ENCODE data around the gene EIF2AK3.

The EIF2AK3 gene

GRCh38 chr2:88636026-88636425 lies 8.8 kb upstream of the EIF2AK3 start:
- no peaks in the 10 kb centered on the region for H3K9me2 ChIP-seq (replicated peaks; ENCODE audit: low read depth, low read length)
- TF ChIP-seq EZH2phosphoT487 (IDR thresholded peaks at IDR 0.05; ENCODE audit: borderline replicate concordance) (no peak), CTCF (conservative IDR thresholded peaks at IDR 0.05; ENCODE audit: low read length) (no peak)
- H3K4me1 ChIP-seq (ENCODE audit: insufficient read depth, low read length, poor library complexity, severe bottlenecking): peaks cover 21% of the 10 kb centered on the region
- H3K79me2 ChIP-seq (ENCODE audit: insufficient read depth, low read length): no peaks in the 10 kb centered on the region
- no peaks in the 10 kb centered on the region for H4K20me1 ChIP-seq (ENCODE audit: insufficient read depth, low read length, poor library complexity, severe bottlenecking)
- no peak overlapping the region for H3K4me3 ChIP-seq (ENCODE audit: low read length, poor library complexity, severe bottlenecking)
- H3F3A ChIP-seq (ENCODE audit: low read depth): no peaks in the 10 kb centered on the region
- H3K9me3 ChIP-seq (ENCODE audit: insufficient read depth, low read depth, low read length): no peaks in the 10 kb centered on the region
- no peak overlapping the region for H3K9ac ChIP-seq (ENCODE audit: low read depth, low read length, poor library complexity, severe bottlenecking)
- H2AFZ ChIP-seq (ENCODE audit: low read length): no peak overlapping the region
- no peak overlapping the region for H3K4me2 ChIP-seq (ENCODE audit: low read depth, low read length, poor library complexity, severe bottlenecking)
- no peaks in the 10 kb centered on the region for H3K36me3 ChIP-seq (ENCODE audit: insufficient read depth, low read length)
- no peaks in the 10 kb centered on the region for H3K27me3 ChIP-seq (ENCODE audit: insufficient read depth, low read length, poor library complexity, severe bottlenecking)

GRCh38 chr2:88632569-88632968 lies 5.3 kb upstream of the EIF2AK3 start:
- Histone ChIP-seq H3K4me1 (ENCODE audit: insufficient read depth, low read length, poor library complexity, severe bottlenecking) (peaks cover 16% of the 10 kb centered on the region), H3K79me2 (ENCODE audit: insufficient read depth, low read length) (peaks cover 5% of the 10 kb centered on the region; the same call in 1 of the 2 replicates), H3K9ac (ENCODE audit: low read depth, low read length, poor library complexity, severe bottlenecking) (no peak overlapping the region), H3K27me3 (ENCODE audit: insufficient read depth, low read length, poor library complexity, severe bottlenecking) (no peaks in the 10 kb centered on the region), H4K20me1 (ENCODE audit: insufficient read depth, low read length, poor library complexity, severe bottlenecking) (no peaks in the 10 kb centered on the region), H3K4me2 (ENCODE audit: low read depth, low read length, poor library complexity, severe bottlenecking) (no peak overlapping the region), H3F3A (ENCODE audit: low read depth) (peaks cover 3% of the 10 kb centered on the region; the same call in 1 of the 2 replicates), H3K9me3 (ENCODE audit: insufficient read depth, low read depth, low read length) (no peaks in the 10 kb centered on the region), H3K36me3 (ENCODE audit: insufficient read depth, low read length) (no peaks in the 10 kb centered on the region), H3K9me2 (replicated peaks; ENCODE audit: low read depth, low read length) (no peaks in the 10 kb centered on the region), H2AFZ (ENCODE audit: low read length) (no peak overlapping the region), H3K4me3 (ENCODE audit: low read length, poor library complexity, severe bottlenecking) (no peak overlapping the region)
- TF ChIP-seq EZH2phosphoT487 (IDR thresholded peaks at IDR 0.05; ENCODE audit: borderline replicate concordance): no peak
- TF ChIP-seq CTCF (conservative IDR thresholded peaks at IDR 0.05; ENCODE audit: low read length): no peak

GRCh38 chr2:88628571-88628939 lies 1.3 kb upstream of the EIF2AK3 start:
- Histone ChIP-seq H3K36me3 (ENCODE audit: insufficient read depth, low read length) (no peaks in the 10 kb centered on the region), H3K4me2 (ENCODE audit: low read depth, low read length, poor library complexity, severe bottlenecking) (peak overlapping the region; percentile 85), H3K4me1 (ENCODE audit: insufficient read depth, low read length, poor library complexity, severe bottlenecking) (peaks cover 38% of the 10 kb centered on the region), H3K79me2 (ENCODE audit: insufficient read depth, low read length) (peaks cover 38% of the 10 kb centered on the region), H3K9ac (ENCODE audit: low read depth, low read length, poor library complexity, severe bottlenecking) (peak overlapping the region; percentile 70), H3K9me2 (replicated peaks; ENCODE audit: low read depth, low read length) (no peaks in the 10 kb centered on the region), H4K20me1 (ENCODE audit: insufficient read depth, low read length, poor library complexity, severe bottlenecking) (peaks cover 27% of the 10 kb centered on the region), H2AFZ (ENCODE audit: low read length) (no peak overlapping the region), H3K4me3 (ENCODE audit: low read length, poor library complexity, severe bottlenecking) (peak overlapping the region; percentile 74), H3K9me3 (ENCODE audit: insufficient read depth, low read depth, low read length) (no peaks in the 10 kb centered on the region), H3K27me3 (ENCODE audit: insufficient read depth, low read length, poor library complexity, severe bottlenecking) (no peaks in the 10 kb centered on the region), H3F3A (ENCODE audit: low read depth) (peaks cover 3% of the 10 kb centered on the region; the same call in 1 of the 2 replicates)
- TF ChIP-seq CTCF (conservative IDR thresholded peaks at IDR 0.05; ENCODE audit: low read length): no peak
- TF ChIP-seq EZH2phosphoT487 (IDR thresholded peaks at IDR 0.05; ENCODE audit: borderline replicate concordance): no peak

Measured in Loucy (cell line).